A673 (cell line): ENCODE data around the gene PLB1. TPM values are rescaled to one million over a fixed set of nuclear protein-coding genes. Genes with fewer than 3 reads are reported as not detected.

Source experiments
- BruUV-seq: library from RNA; stranded (reverse); fragments of 400-500 nt; replicated peaks from 2 replicates; lab custom pipeline; 2021; lab: Mats Ljungman, UMichigan
- CTCF ChIA-PET: fragments of 300-600 bp; sonication (Branson Sonifier 250); formaldehyde crosslinking; loops from one replicate; lab custom pipeline; 2022; ENCODE audit warnings: antibody characterized with exemption; lab: Charles Lee
- POLR2A ChIA-PET: fragments of 300-600 bp; sonication (Branson Sonifier 250); formaldehyde crosslinking; loops from one replicate; lab custom pipeline; 2022; ENCODE audit warnings: antibody characterized with exemption; ENCODE audit not compliant: low non-redundant PET; lab: Charles Lee
- DNase-seq: peaks from one replicate; pipeline ENCODE4 v3.0.0-alpha.2; 2015; ENCODE audit warnings: low spot score
- H3K27ac ChIP-seq: fragments of 200-600 bp; sonication (generic); 2 replicates; pipeline ENCODE4 v1.5.1; 2016; ENCODE audit warnings: mixed run types, low read depth, mild to moderate bottlenecking, mixed read lengths, antibody characterized with exemption, low read length; ENCODE audit not compliant: poor library complexity, severe bottlenecking
- H3K27me3 ChIP-seq: fragments of 200-600 bp; sonication (generic); replicated peaks from 2 replicates; pipeline ENCODE4 v1.6.1; 2017; ENCODE audit warnings: mixed run types, low read depth, mild to moderate bottlenecking, mixed read lengths, antibody characterized with exemption, low read length; ENCODE audit not compliant: insufficient read depth, poor library complexity
- H3K36me3 ChIP-seq: fragments of 200-600 bp; sonication (generic); 2 replicates; pipeline ENCODE4 v1.6.1; 2016; ENCODE audit warnings: mixed run types, mild to moderate bottlenecking, mixed read lengths, antibody characterized with exemption, low read length; ENCODE audit not compliant: insufficient read depth, poor library complexity, severe bottlenecking
- H3K4me1 ChIP-seq: fragments of 200-600 bp; sonication (generic); 2 replicates; pipeline ENCODE4 v1.6.1; 2017; ENCODE audit warnings: mixed run types, mild to moderate bottlenecking, mixed read lengths, antibody characterized with exemption, low read length; ENCODE audit not compliant: insufficient read depth, poor library complexity, severe bottlenecking
- H3K4me3 ChIP-seq: fragments of 200-600 bp; sonication (generic); 2 replicates; pipeline ENCODE4 v1.5.1; 2016; ENCODE audit warnings: low read depth, mixed run types, mild to moderate bottlenecking, mixed read lengths, low read length; ENCODE audit not compliant: poor library complexity, severe bottlenecking
- H3K9me3 ChIP-seq: fragments of 200-600 bp; sonication (generic); 2 replicates; pipeline ENCODE4 v1.6.1; 2016; ENCODE audit warnings: mixed run types, low read depth, mild to moderate bottlenecking, mixed read lengths, antibody characterized with exemption, low read length; ENCODE audit not compliant: poor library complexity, severe bottlenecking
- CTCF ChIP-seq: fragments of 300-800, 200-600 bp; sonication (generic); conservative IDR thresholded peaks from 2 replicates; pipeline ENCODE4 v1.5.1; 2017; ENCODE audit warnings: low read depth, mild to moderate bottlenecking, antibody characterized with exemption, low read length, moderate library complexity, mixed read lengths
- EZH2 ChIP-seq: fragments of 200-600 bp; sonication (generic); IDR thresholded peaks from 2 replicates; pipeline ENCODE4 v1.6.1; 2017; ENCODE audit warnings: borderline replicate concordance, low read depth, mild to moderate bottlenecking, mixed read lengths, antibody characterized with exemption, low read length; ENCODE audit not compliant: poor library complexity, severe bottlenecking
- intact Hi-C: fragments of 100-400 bp; cut with micrococcal nuclease; formaldehyde crosslinking; loops from one replicate; pipeline ENCODE4 v1.10.0; 2022; ENCODE audit not compliant: unreplicated experiment
- total RNA-seq: library from RNA; stranded (reverse); gene quantifications from 2 replicates; pipeline ENCODE4 v1.2.3, GENCODE V29; 2021

The PLB1 gene
- total RNA-seq, 1 experiment from 2014 or later, result 0.39 TPM

- Histone ChIP-seq H3K27me3 (no peaks in the 10 kb centered on the region), H3K36me3 (no peaks in the 10 kb centered on the region), H3K4me3 (no peak overlapping the region), H3K27ac (no peak overlapping the region), H3K9me3 (no peaks in the 10 kb centered on the region), H3K4me1 (peaks cover 18% of the 10 kb centered on the region)
- no peak for TF ChIP-seq EZH2
- no peak for TF ChIP-seq CTCF
- no TSS peak for BruUV-seq
- intact Hi-C loops, result no loop called here
- ChIA-PET POLR2A (no interaction called here), CTCF (no interaction called here)
- no peak for DNase-seq
Measured at GRCh38 chr2:28668880-28669279, 173.0 kb downstream of the PLB1 start.

GRCh38 chr2:28670856-28671255, 175.0 kb downstream of the PLB1 start:
- Histone ChIP-seq H3K36me3 (no peaks in the 10 kb centered on the region), H3K4me3 (no peak overlapping the region), H3K9me3 (no peaks in the 10 kb centered on the region), H3K27me3 (no peaks in the 10 kb centered on the region), H3K4me1 (no peaks in the 10 kb centered on the region), H3K27ac (no peak overlapping the region)
- TF ChIP-seq CTCF (no peak), EZH2 (no peak)
- no peak for DNase-seq
- intact Hi-C loops, result no loop called here
- CTCF ChIA-PET, result no interaction called here
- POLR2A ChIA-PET, result no interaction called here
- no TSS peak for BruUV-seq

- DNase-seq, result no peak
- ChIA-PET CTCF (no interaction called here), POLR2A (interaction anchor here (0.6 kb wide), 1 partner anchor 38 kb away, joined by 3 read pairs; no protein-coding TSS in a partner anchor)
- no peaks in the 10 kb centered on the region for H3K9me3 ChIP-seq
- no peaks in the 10 kb centered on the region for H3K4me1 ChIP-seq
- intact Hi-C loops, result no loop called here
- no TSS peak for BruUV-seq
- no peaks in the 10 kb centered on the region for H3K27me3 ChIP-seq
- H3K4me3 ChIP-seq, result no peak overlapping the region
- no peaks in the 10 kb centered on the region for H3K36me3 ChIP-seq
- no peak for TF ChIP-seq CTCF
- no peak for TF ChIP-seq EZH2
- H3K27ac ChIP-seq, result no peak overlapping the region
Measured at GRCh38 chr2:28673338-28673737, 177.5 kb downstream of the PLB1 start.
